Measurements from ENCODE around the gene SH3D19. TPM values are rescaled to one million over a fixed set of nuclear protein-coding genes. Genes with fewer than 3 reads are reported as not detected.

The SH3D19 gene
- total RNA-seq, 2 experiments from 2014 or later = not detected

GRCh38 chr4:151226004-151226932, 99.1 kb downstream of the SH3D19 start:
- Histone ChIP-seq H3K79me2 (ENCODE audit: insufficient read depth, low read depth, low read length) (no peaks in the 10 kb centered on the region), H3K4me3 (ENCODE audit: low read depth, low read length, poor library complexity, severe bottlenecking) (no peak overlapping the region), H3K27ac (ENCODE audit: low read depth, low read length, poor library complexity, severe bottlenecking) (no peak overlapping the region), H3K4me2 (ENCODE audit: low read length) (no peak overlapping the region), H3K9me3 (ENCODE audit: low read length) (no peaks in the 10 kb centered on the region), H3K4me1 (ENCODE audit: insufficient read depth, low read length, poor library complexity, severe bottlenecking) (no peaks in the 10 kb centered on the region), H3K9me2 (ENCODE audit: insufficient read depth, low read length) (no peaks in the 10 kb centered on the region), H2AFZ (ENCODE audit: low read length) (no peak overlapping the region), H4K20me1 (ENCODE audit: insufficient read depth, low read length) (no peaks in the 10 kb centered on the region), H3K36me3 (ENCODE audit: insufficient read depth, low read length) (no peaks in the 10 kb centered on the region)
- DNase-seq (ENCODE audit: low spot score) = no peak
- BruUV-seq (replicated peaks) = no TSS peak
- TF ChIP-seq EZH2phosphoT487 (IDR thresholded peaks at IDR 0.05; ENCODE audit: borderline replicate concordance, low read depth, low read length) (no peak), CTCF (conservative IDR thresholded peaks at IDR 0.05; ENCODE audit: low read length) (no peak)
- ChIA-PET CTCF (ENCODE audit: unreplicated experiment) (no interaction called here), POLR2A (interaction anchor here (1.0 kb wide), 1 partner anchor 9 kb away, joined by 4 read pairs; no protein-coding TSS in a partner anchor)
- intact Hi-C loops (cut with micrococcal nuclease; ENCODE audit: unreplicated experiment) = no loop called here

GRCh38 chr4:151223465-151223864, 101.9 kb downstream of the SH3D19 start:
- Histone ChIP-seq H3K79me2 (ENCODE audit: insufficient read depth, low read depth, low read length) (no peaks in the 10 kb centered on the region), H3K9me3 (ENCODE audit: low read length) (no peaks in the 10 kb centered on the region), H2AFZ (ENCODE audit: low read length) (no peak overlapping the region), H3K27ac (ENCODE audit: low read depth, low read length, poor library complexity, severe bottlenecking) (no peak overlapping the region), H4K20me1 (ENCODE audit: insufficient read depth, low read length) (no peaks in the 10 kb centered on the region), H3K4me3 (ENCODE audit: low read depth, low read length, poor library complexity, severe bottlenecking) (no peak overlapping the region), H3K36me3 (ENCODE audit: insufficient read depth, low read length) (no peaks in the 10 kb centered on the region), H3K9me2 (ENCODE audit: insufficient read depth, low read length) (no peaks in the 10 kb centered on the region), H3K4me1 (ENCODE audit: insufficient read depth, low read length, poor library complexity, severe bottlenecking) (no peaks in the 10 kb centered on the region), H3K4me2 (ENCODE audit: low read length) (no peak overlapping the region)
- TF ChIP-seq CTCF (conservative IDR thresholded peaks at IDR 0.05; ENCODE audit: low read length) (no peak), EZH2phosphoT487 (IDR thresholded peaks at IDR 0.05; ENCODE audit: borderline replicate concordance, low read depth, low read length) (no peak)
- ChIA-PET CTCF (ENCODE audit: unreplicated experiment) (no interaction called here), POLR2A (interaction anchor here (0.6 to 0.7 kb wide), 3 partner anchors 79 to 929 kb away, joined by 3 to 10 read pairs (median 5); no protein-coding TSS in a partner anchor)
- no TSS peak for BruUV-seq (replicated peaks)
- DNase-seq (ENCODE audit: low spot score) = no peak
- intact Hi-C loops (cut with micrococcal nuclease; ENCODE audit: unreplicated experiment) = no loop called here

- Histone ChIP-seq H2AFZ (ENCODE audit: low read length) (no peak overlapping the region), H3K4me3 (ENCODE audit: low read depth, low read length, poor library complexity, severe bottlenecking) (no peak overlapping the region), H3K4me2 (ENCODE audit: low read length) (no peak overlapping the region), H3K27ac (ENCODE audit: low read depth, low read length, poor library complexity, severe bottlenecking) (no peak overlapping the region), H3K4me1 (ENCODE audit: insufficient read depth, low read length, poor library complexity, severe bottlenecking) (no peaks in the 10 kb centered on the region), H3K36me3 (ENCODE audit: insufficient read depth, low read length) (no peaks in the 10 kb centered on the region), H3K9me3 (ENCODE audit: low read length) (no peaks in the 10 kb centered on the region), H3K9me2 (ENCODE audit: insufficient read depth, low read length) (no peaks in the 10 kb centered on the region), H4K20me1 (ENCODE audit: insufficient read depth, low read length) (no peaks in the 10 kb centered on the region), H3K79me2 (ENCODE audit: insufficient read depth, low read depth, low read length) (no peaks in the 10 kb centered on the region)
- no TSS peak for BruUV-seq (replicated peaks)
- POLR2A ChIA-PET = no interaction called here
- intact Hi-C loops (cut with micrococcal nuclease; ENCODE audit: unreplicated experiment) = no loop called here
- TF ChIP-seq EZH2phosphoT487 (IDR thresholded peaks at IDR 0.05; ENCODE audit: borderline replicate concordance, low read depth, low read length) = no peak
- no peak for TF ChIP-seq CTCF (conservative IDR thresholded peaks at IDR 0.05; ENCODE audit: low read length)
- CTCF ChIA-PET (ENCODE audit: unreplicated experiment) = no interaction called here
- no peak for DNase-seq (ENCODE audit: low spot score)
Observed at GRCh38 chr4:151219948-151220347, 105.5 kb downstream of the SH3D19 start.

Measured in OCI-LY7 (cell line).